ENCODE measurements around the gene AUTS2.

DNA sequence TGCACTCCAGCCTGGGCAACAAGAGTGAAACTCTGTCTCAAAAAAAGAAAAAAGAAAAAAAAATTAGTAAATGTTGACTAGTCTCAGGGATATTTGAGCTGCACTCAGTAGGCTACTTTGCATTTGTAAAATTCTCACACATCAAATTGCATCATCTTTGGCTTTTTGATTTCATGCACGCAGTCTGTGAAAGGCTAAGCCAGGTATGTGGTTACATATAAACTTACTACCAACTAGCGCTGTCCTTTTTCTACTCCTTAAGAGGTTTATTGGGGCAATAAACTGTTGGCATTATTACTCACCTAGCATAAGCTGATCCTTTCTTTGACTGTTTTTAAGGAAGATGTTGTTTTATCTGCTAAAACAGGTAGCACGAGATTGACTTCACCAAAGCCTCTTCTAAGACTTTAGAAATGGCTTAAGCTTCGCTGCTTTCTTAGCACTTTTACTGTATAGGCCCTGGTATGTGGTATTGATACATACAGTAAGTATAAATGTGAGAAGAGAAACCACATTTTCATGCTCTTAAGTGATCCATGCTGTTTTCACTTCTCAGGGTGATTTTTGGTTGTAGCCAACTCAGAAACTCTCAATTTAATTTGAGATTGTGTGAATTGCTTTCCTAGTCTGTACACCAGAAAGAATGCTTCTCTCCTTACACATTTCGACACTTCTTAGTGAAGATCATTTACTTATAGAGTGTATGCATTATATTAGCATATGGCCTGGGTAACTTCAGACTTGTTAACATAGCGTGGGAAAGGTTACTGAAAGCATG, 323.9 kb downstream of the AUTS2 start:
- TF ChIP-seq ZNF558 (tag by site-specific recombination; IDR thresholded peaks at IDR 0.05): no peak
- TF ChIP-seq ZNF24 (tag by site-specific recombination; IDR thresholded peaks at IDR 0.05): no peak
